Adrenal gland (tissue), 5 donors: ENCODE measurements around the gene PSMD12.

Experiments used
- CTCF ChIP-seq, 6 experiments: fragments of 450-650 bp in 4 of 6; fragments of 200-600 bp in 2 of 6; sonication (generic) in 1 of 6; IDR thresholded peaks; 1 replicate in 5 of 6; 2 replicates in 1 of 6; pipeline versions ENCODE4 v1.5.1 to v1.8.0; 2016 to 2021; ENCODE audit warnings: antibody characterized with exemption in 6 of 6, mild to moderate bottlenecking in 2 of 6, moderate library complexity in 1 of 6
- POLR2A ChIP-seq, 2 donors: fragments of 450-650 bp; IDR thresholded peaks; one replicate each; pipeline ENCODE4 v1.6.1; 2017; ENCODE audit warnings: antibody characterized with exemption in 2 of 2, mild to moderate bottlenecking in 2 of 2, moderate library complexity in 1 of 2
- donor health status: DM: no; HTN: no; CAD: no.

- TF ChIP-seq CTCF (IDR thresholded peaks at IDR 0.05) (no peak), POLR2A (IDR thresholded peaks at IDR 0.05) (no peak)
Measured at GRCh38 chr17:67335245-67335835, 31.0 kb downstream of the PSMD12 start.
